ENCODE results near the gene TMCC2.

- TF ChIP-seq CTCF (conservative IDR thresholded peaks at IDR 0.05; ENCODE audit: low read depth in 2 of 2) (no peak), EZH2phosphoT487 (IDR thresholded peaks at IDR 0.05; ENCODE audit: unreplicated experiment) (no peak), STAT1 (IDR thresholded peaks at IDR 0.05; ENCODE audit: unreplicated experiment) (no peak), EZH2 (IDR thresholded peaks at IDR 0.05; ENCODE audit: low read depth, unreplicated experiment) (no peak)
These were observed 15.8 kb upstream of the TMCC2 start for GRCh38 chr1:205211839-205212536.

All from GM23338 (cell line).